Medulla oblongata (tissue), 1 donor: ENCODE results near the gene THPO.

ENCODE experiments used
- DNase-seq: peaks from one replicate; pipeline ENCODE4 v3.0.0-alpha.2; 2015; ENCODE audit errors: extremely low spot score

THPO gene

DNA sequence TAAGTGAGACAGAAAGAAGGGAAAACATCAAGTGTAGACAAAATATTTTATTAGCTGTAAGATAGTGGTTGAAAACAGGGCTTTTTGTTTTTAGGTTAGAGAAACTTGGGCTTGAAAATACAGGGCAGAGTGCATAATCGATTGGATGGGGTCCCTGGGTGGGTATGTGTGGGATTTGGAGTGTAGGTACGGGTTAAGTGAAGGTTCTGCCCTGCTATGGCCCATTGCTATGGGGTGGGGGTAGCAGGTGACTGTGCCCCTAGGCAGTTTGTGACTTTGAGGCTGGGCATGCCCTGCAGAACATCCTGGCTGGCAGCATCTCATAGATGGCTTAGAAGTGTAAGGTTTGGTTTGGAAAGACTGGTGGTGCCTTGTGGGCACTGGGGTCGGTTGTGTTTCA is 44.3 kb downstream of the THPO start:
- no peak for DNase-seq

DNA sequence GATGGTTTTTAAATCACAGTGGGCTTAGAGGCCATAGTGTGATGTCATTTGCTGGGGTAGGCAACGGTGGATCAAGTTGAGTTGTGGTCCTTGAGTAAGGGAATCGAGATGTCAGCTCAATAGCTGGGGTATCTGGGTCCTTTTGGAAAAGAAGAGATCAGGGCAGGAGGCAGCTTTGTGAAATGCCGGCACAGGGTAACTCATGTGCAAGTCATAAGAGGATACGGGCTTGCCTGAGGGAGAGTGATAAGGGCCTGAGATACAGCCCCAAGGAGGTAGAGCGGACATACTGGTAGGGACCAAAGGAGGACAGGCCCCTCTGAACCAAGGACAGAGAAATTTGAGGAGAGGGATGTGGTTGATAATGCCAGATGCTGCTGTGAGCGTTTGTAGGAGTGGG is 44.8 kb downstream of the THPO start:
- no peak for DNase-seq

- DNase-seq: no peak
These were observed 45.5 kb downstream of the THPO start for GRCh38 chr3:184332370-184333090.

- DNase-seq: no peak
These were observed 49.5 kb downstream of the THPO start for GRCh38 chr3:184328516-184328915.

- DNase-seq: no peak
These were observed 50.8 kb downstream of the THPO start for GRCh38 chr3:184327171-184327570.

- no peak for DNase-seq
These were observed 52.2 kb downstream of the THPO start for GRCh38 chr3:184325715-184326369.

GRCh38 chr3:184325269-184325668 is 52.7 kb downstream of the THPO start:
- DNase-seq: no peak

GRCh38 chr3:184323696-184324095 is 54.3 kb downstream of the THPO start:
- DNase-seq: no peak

DNA sequence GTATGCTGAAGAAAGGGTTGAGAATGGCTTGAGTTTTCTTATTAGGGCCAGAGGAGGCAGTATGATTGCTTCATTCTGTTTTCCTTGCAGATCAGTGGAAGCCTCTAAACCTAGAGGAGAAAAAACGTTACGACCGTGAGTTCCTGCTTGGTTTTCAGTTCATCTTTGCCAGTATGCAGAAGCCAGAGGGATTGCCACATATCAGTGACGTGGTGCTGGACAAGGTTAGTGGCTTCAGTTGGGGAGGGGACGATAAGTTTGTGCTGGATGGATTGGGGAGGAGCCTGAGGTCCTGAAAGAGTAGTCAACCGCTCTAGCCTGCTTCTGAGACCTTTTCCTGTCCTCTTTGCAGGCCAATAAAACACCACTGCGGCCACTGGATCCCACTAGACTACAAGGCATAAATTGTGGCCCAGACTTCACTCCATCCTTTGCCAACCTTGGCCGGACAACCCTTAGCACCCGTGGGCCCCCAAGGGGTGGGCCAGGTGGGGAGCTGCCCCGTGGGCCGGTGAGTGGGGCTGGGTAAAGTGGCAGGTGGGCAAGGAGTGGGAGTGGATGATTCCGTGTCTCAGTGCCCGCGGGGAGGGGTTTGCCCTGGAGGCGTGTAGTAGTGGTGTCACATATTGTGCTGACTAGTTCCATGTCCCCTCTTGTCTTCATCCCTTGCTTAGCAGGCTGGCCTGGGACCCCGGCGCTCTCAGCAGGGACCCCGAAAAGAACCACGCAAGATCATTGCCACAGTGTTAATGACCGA is 55.1 kb downstream of the THPO start:
- no peak for DNase-seq
